Measurements from ENCODE around the gene S1PR3. TPM values are rescaled to one million over a fixed set of nuclear protein-coding genes. Genes with fewer than 3 reads are reported as not detected.

The S1PR3 gene
- polyA plus RNA-seq, 2 of the 4 experiments (the other 2 are of a cell fraction): 26.4 to 33.7 TPM

- CTCF ChIA-PET: interaction anchor here (1.1 to 1.3 kb wide), 2 partner anchors 13 to 23 kb away, joined by 4 read pairs; no protein-coding TSS in a partner anchor
- DNase-seq (ENCODE audit: low read depth in 1 of 2, low spot score in 1 of 2) (no peak), ATAC-seq (no peak), FAIRE-seq (no peak)
- peaks cover 3% of the 10 kb centered on the region; the same call in 1 of the 3 replicates for H3K9me3 ChIP-seq
- no peak overlapping the region for H3K27ac ChIP-seq
- no peaks in the 10 kb centered on the region for H3K4me1 ChIP-seq
- POLR2A ChIA-PET: no interaction called here
- TF ChIP-seq POLR2AphosphoS2 (conservative IDR thresholded peaks at IDR 0.05; ENCODE audit: low read length) (no peak), HES2 (IDR thresholded peaks at IDR 0.05) (no peak), HMGXB4 (CRISPR knock-in tag; IDR thresholded peaks at IDR 0.05; ENCODE audit: borderline replicate concordance) (no peak), REST (IDR thresholded peaks at IDR 0.05) (no peak), PHF8 (IDR thresholded peaks at IDR 0.05; ENCODE audit: borderline replicate concordance, low read depth) (no peak)
- H3K4me2 ChIP-seq: no peak overlapping the region
- 79% methylated on average over 5 of the region's 5 CpGs for WGBS (ENCODE audit: missing lambda C conversion rate)
- no peak overlapping the region for H3K4me3 ChIP-seq
Measured at GRCh38 chr9:88978034-88978433, 13.2 kb upstream of the S1PR3 start.

- no peaks in the 10 kb centered on the region for H3K4me1 ChIP-seq
- TF ChIP-seq FOXS1 (CRISPR knock-in tag; IDR thresholded peaks at IDR 0.05) (no peak), RFX5 (IDR thresholded peaks at IDR 0.05) (no peak), POLR2A (IDR thresholded peaks at IDR 0.05; ENCODE audit: low read length) (no peak), FOSL2 (IDR thresholded peaks at IDR 0.05) (no peak), FOSL2 (CRISPR knock-in tag; IDR thresholded peaks at IDR 0.05) (no peak), HES2 (IDR thresholded peaks at IDR 0.05) (no peak), BCL3 (IDR thresholded peaks at IDR 0.05) (no peak), RARB (CRISPR knock-in tag; IDR thresholded peaks at IDR 0.05) (no peak), CBX2 (IDR thresholded peaks at IDR 0.05; ENCODE audit: borderline replicate concordance, low read depth) (no peak), NPAS2 (CRISPR knock-in tag; IDR thresholded peaks at IDR 0.05; ENCODE audit: borderline replicate concordance) (no peak)
- ATAC-seq (no peak), FAIRE-seq (no peak), DNase-seq (ENCODE audit: low read depth in 1 of 2, low spot score in 1 of 2) (no peak)
- H3K4me3 ChIP-seq: no peak overlapping the region
- 88% methylated on average over 2 of the region's 2 CpGs for WGBS (ENCODE audit: missing lambda C conversion rate)
- CTCF ChIA-PET: no interaction called here
- POLR2A ChIA-PET: no interaction called here
- H3K27ac ChIP-seq: no peak overlapping the region
- peaks cover 3% of the 10 kb centered on the region; the same call in 1 of the 3 replicates for H3K9me3 ChIP-seq
- H3K4me2 ChIP-seq: no peak overlapping the region
Measured at GRCh38 chr9:88979021-88979420, 12.2 kb upstream of the S1PR3 start.

- H3K4me2 ChIP-seq: no peak overlapping the region
- no peak overlapping the region for H3K27ac ChIP-seq
- peaks cover 3% of the 10 kb centered on the region; the same call in 1 of the 3 replicates for H3K9me3 ChIP-seq
- TF ChIP-seq NFE2L2 (conservative IDR thresholded peaks at IDR 0.05; ENCODE audit: low read length) (no peak), HOXB13 (CRISPR knock-in tag; IDR thresholded peaks at IDR 0.05; ENCODE audit: low read depth) (no peak), JUNB (IDR thresholded peaks at IDR 0.05) (no peak), ESRRA (IDR thresholded peaks at IDR 0.05; ENCODE audit: borderline replicate concordance, low read length) (no peak), MAZ (IDR thresholded peaks at IDR 0.05; ENCODE audit: borderline replicate concordance, low read depth, low read length) (no peak), POLR2AphosphoS2 (conservative IDR thresholded peaks at IDR 0.05; ENCODE audit: low read length) (no peak)
- DNase-seq (ENCODE audit: low read depth in 1 of 2, low spot score in 1 of 2) (no peak), FAIRE-seq (no peak), ATAC-seq (no peak)
- H3K4me1 ChIP-seq: no peaks in the 10 kb centered on the region
- no peak overlapping the region for H3K4me3 ChIP-seq
- ChIA-PET POLR2A (no interaction called here), CTCF (no interaction called here)
- WGBS (ENCODE audit: missing lambda C conversion rate): 63% methylated on average over 2 of the region's 2 CpGs
Measured at GRCh38 chr9:88979791-88980190, 11.5 kb upstream of the S1PR3 start.

Data from A549 (cell line).